ENCODE measurements around the gene ACKR4.
"Not testable (repeated sequence)": the region's sequence is repeated elsewhere in the genome, so short reads cannot be mapped to it uniquely, and the experiment has no call there.

The ACKR4 gene

GRCh38 chr3:132594498-132594897 is 2.6 kb upstream of the ACKR4 start:
- no peak for DNase-seq (ENCODE audit: low read depth)

DNA sequence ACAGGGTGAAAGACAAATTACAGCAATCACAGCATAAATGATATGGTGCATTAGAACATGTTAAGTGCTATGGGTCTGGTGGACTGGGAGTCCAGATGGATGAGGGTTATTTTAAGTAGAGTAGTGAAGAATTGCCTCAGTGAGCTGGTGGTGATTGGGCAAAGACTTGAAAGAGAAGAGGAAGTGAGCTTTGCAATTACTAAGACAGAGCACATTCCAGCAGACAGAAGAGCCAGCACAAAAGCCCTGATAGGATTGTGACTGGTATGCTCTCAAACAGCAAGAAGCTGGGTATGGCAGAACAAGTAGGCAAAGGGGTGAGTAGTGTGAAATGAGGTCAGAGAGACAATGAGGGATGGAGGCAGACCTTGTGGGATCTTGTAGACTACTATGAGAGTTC is 2.1 kb upstream of the ACKR4 start:
- peak; percentile 80 for DNase-seq (ENCODE audit: low read depth)

GRCh38 chr3:132596326-132596725 is 744 bp upstream of the ACKR4 start:
- no peak for DNase-seq (ENCODE audit: low read depth)

DNA sequence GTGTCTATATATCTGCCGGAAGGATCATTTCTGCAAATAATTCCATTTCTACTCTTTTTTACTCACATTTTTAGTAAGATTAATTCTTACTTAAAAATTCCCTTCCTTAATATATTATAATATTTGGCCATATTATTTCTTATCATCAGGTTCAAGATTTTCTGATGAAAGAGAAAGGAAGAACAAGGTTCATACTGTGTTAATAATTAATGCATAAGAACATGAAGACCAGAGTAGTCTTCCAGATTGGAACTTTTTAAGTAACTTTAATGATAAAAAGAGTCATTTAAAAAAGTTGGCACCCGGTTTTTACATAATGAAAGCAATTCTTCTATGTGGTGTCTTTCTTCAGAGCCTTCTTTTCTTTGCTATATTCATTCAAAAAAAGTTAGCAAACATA is 590 bp downstream of the ACKR4 start:
- no peak for DNase-seq (ENCODE audit: low read depth)

GRCh38 chr3:132598181-132598580 is 1.1 kb downstream of the ACKR4 start:
- no peak for DNase-seq (ENCODE audit: low read depth)

- not testable (repeated sequence) for DNase-seq (ENCODE audit: low read depth)
Measured at GRCh38 chr3:132600614-132601013, 3.5 kb downstream of the ACKR4 start.

- DNase-seq (ENCODE audit: low read depth), result peak; percentile 30
Measured at GRCh38 chr3:132605374-132605792, 8.3 kb downstream of the ACKR4 start.

DNA sequence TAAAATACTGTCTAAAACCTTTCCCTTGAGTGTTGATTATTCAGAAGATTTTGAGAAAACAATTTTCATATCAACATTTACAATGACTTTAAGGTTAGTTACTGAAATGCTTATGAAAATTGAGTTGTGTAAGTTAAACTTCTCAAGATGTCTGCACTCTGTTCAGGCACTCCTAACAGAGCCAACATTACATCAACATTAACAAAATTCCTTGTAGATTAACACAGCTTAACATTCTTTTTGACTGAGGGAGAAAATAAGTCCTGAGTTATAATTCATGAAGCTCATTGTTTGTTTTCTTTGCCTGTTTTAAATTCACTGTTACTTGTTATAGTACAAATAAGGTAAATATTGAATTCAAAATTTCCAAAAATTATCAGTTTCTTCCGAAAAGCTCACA is 9.0 kb downstream of the ACKR4 start:
- peak; percentile 57 for DNase-seq (ENCODE audit: low read depth)

GRCh38 chr3:132606620-132607019 is 9.6 kb downstream of the ACKR4 start:
- DNase-seq (ENCODE audit: low read depth), result not testable (repeated sequence)

DNA sequence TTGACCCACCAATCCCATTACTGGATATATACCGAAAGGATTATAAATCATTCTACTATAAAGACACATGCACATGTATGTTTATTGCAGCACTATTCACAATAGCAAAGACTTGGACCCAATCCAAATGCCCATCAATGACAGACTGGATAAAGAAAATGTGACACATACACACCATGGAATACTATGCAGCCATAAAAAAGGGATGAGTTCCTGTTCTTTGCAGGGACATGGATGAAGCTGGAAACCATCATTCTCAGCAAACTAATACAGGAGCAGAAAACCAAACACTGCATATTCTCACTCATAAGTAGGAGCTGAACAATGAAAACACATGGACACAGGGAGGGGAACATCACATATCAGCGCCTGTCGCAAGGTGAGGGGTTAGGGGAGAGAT is 18.2 kb downstream of the ACKR4 start:
- DNase-seq (ENCODE audit: low read depth), result not testable (repeated sequence)

DNA sequence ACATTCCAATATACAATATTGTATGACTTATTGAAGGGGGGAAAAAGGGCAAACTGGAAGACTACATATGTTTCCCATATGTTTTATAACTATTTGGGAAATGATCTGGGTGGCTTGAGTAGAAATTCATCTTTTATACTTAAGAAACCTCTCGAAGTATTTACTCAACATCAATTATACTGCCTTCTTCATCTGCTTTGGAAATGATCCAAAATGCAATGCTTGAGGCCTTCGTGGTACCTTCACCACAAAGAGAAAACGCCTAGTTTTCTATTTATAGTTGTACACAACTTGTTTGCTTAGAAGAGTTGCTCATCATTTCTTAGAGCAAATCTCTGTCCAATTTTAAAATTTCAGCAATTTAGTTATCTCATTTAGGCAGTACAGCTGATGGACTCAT is 18.8 kb downstream of the ACKR4 start:
- DNase-seq (ENCODE audit: low read depth), result peak; percentile 11

GRCh38 chr3:132616780-132617179 is 19.7 kb downstream of the ACKR4 start:
- no peak for DNase-seq (ENCODE audit: low read depth)

GRCh38 chr3:132622148-132622547 is 25.1 kb downstream of the ACKR4 start:
- DNase-seq (ENCODE audit: low read depth), result no peak

DNA sequence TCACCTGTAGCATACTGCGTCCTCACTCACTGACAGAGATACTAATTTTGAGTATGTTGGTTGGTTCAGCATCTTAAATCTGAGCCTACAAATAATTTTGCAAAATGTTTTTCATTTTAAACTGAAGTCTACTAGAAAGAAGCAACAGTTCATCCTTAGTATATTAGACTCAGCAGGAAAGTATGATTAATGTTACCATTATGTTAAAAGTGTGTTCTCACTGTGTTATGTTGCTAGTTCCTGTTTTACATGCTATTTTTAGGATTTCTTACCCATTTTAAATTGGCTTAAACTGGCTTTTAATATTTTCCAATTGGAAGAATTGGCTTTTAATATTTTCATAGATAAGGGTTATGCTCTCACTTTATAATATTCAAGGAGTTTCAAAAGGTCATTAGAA is 25.7 kb downstream of the ACKR4 start:
- no peak for DNase-seq (ENCODE audit: low read depth)

DNA sequence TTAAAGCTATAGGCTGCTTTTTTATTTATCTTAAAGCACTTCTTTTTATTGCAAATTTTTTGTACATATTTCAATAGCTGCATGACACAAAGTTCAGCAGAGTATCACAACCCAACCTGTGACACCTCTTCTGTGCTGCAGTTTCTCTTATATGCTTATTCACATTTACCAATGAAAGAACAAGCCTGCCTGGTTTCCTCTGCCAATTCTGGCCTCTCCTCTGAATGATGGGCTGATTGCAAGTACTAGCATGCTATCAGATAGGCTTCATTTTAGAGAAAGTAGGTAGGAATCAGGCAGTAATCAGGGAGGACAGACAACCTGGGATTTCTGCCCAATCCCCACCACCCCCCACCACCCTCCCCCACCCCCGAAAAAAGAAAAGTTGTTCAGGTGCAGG is 26.6 kb downstream of the ACKR4 start:
- no peak for DNase-seq (ENCODE audit: low read depth)

- DNase-seq (ENCODE audit: low read depth), result no peak
Measured at GRCh38 chr3:132624790-132625189, 27.7 kb downstream of the ACKR4 start.

DNA sequence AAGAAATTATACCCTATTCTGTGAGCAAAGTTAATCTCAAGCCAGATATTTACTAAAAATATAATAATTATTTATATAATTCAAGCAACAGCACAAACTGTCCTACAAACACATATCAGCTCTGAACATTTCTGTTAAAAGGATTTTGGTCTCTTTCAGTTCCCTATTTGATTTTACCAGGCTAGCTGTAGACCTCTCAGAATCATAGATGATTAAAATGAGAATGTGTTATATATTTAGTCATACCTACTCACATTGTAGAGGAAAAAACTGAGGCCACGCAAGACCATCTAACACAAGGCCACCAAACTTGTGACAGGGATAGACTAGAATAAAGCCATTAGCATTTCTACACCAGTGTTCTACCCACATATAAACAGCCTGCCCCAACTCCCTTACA is 28.5 kb downstream of the ACKR4 start:
- no peak for DNase-seq (ENCODE audit: low read depth)

DNA sequence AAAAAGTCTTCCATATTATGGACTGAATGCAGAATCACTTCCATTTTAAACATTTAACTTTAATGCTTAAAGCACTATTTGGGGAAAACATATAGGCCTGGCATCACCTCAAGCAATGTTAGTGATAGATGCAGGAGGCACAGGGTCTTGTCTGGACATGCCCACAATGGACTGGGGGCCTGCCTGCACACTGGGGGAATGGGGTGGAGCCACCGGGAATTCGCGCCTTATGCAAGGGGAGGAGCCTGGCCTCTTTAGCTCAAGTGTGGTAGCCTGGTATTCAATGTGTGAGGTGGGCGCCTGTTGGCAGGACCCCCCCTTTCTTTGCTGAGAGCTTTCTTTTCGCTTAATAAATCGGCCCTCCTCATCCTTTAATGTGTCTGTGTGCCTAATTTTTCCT is 29.9 kb downstream of the ACKR4 start:
- no peak for DNase-seq (ENCODE audit: low read depth)

DNA sequence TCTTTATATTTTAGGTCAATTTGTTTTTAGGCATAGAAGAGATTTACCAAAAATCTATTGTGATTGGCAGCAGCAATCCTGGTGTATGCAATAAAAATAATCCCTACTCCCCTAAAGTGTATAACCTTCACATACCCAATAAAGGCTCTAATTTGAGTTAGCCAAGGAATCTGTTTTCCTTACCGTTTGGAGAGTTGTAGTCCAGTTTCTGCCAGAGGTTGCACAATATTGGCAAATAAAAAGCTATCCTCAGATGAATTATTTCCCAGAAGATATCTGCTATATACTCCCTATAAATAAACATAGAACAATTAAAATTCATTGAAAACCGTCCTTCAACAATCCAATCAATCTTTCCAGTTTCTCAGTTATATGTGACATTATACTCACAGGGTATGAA is 31.1 kb downstream of the ACKR4 start:
- peak; percentile 30 for DNase-seq (ENCODE audit: low read depth)

- DNase-seq (ENCODE audit: low read depth), result no peak
Measured at GRCh38 chr3:132629928-132630327, 32.9 kb downstream of the ACKR4 start.

GRCh38 chr3:132630612-132631011 is 33.5 kb downstream of the ACKR4 start:
- no peak for DNase-seq (ENCODE audit: low read depth)

- DNase-seq (ENCODE audit: low read depth), result no peak
Measured at GRCh38 chr3:132635052-132635451, 38.0 kb downstream of the ACKR4 start.

DNA sequence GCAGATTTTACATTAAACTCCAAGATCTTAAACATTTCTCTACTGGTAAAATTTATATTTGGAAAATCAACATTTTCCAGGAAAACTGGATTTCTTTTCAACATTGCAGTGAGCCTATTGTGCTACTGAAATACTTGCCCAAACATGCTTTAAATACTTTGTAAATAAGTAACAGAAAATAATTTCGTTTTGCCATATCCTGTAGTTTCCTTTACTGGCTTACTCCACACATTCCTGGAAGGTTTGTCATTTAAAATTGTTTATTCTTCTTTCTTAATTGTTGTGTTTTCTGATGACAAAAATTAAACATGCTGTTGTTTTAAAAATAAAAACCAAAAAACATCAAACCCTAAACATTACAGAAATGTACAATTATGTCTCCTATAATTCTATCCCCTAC is 40.5 kb downstream of the ACKR4 start:
- DNase-seq (ENCODE audit: low read depth), result peak; percentile 39

DNA sequence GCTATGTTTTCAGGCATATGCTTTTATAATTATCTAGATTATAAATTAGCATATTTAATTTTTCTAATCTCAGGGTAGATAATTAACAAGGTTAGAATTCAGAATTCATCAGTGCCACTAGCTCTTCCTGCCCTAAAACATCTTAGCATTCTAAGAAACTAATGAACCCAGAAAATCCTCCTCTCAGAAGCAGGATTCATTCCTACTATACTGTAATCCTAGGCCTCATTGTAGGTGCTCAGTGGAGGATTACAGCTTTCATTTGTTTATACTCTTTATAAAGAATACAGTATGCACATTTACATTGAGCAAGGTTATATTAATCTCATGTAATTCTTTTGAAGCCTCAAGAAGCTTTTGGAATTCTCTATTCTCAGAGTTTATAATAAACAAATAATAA is 41.6 kb downstream of the ACKR4 start:
- no peak for DNase-seq (ENCODE audit: low read depth)

DNA sequence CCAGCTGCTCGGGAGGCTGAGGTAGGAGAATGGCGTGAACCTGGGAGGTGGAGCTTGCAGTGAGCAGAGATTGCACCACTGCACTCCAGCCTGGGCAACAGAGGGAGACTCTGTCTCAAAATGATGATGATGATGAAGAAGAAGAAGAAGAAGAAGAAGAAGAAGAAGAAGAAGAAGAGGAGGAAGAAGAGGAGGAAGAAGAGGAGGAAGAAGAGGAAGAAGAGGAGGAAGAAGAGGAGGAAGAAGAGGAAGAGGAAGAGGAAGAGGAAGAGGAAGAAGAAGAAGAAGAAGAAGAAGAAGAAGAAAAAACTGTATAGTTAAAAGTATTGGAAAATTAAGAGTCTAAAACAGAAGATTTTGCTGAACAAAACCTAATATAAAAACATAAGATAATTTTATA is 44.4 kb downstream of the ACKR4 start:
- DNase-seq (ENCODE audit: low read depth), result not testable (repeated sequence)

Measured in fibroblast of gingiva (primary cell).